Measurements from ENCODE around the gene TIMP2. TPM values are rescaled to one million over a fixed set of nuclear protein-coding genes. Genes with fewer than 3 reads are reported as not detected.

Gene TIMP2
- total and polyA plus RNA-seq, 2 donors (not counting 3 experiments of a cell fraction or from before 2014, with no cell fraction given) = 138 to 318 TPM

- ChIA-PET CTCF (interaction anchor here (1.0 to 1.4 kb wide), 3 partner anchors 16 to 73 kb away, joined by 3 to 4 read pairs (median 4); no protein-coding TSS in a partner anchor), POLR2A (no interaction called here)
- no peak for DNase-seq (ENCODE audit: low read depth, low spot score)
- Histone ChIP-seq H3K9me1 (replicated peaks; ENCODE audit: control insufficient read depth, extremely low read depth, insufficient read depth, low read length) (no peaks in the 10 kb centered on the region), H3K4me1 (ENCODE audit: control insufficient read depth, extremely low read depth, insufficient read depth, low read length) (no peaks in the 10 kb centered on the region), H2AFZ (ENCODE audit: low read depth, low read length) (no peak overlapping the region), H3K27ac (ENCODE audit: insufficient read depth, low read depth, low read length) (no peak overlapping the region), H4K20me1 (replicated peaks; ENCODE audit: control insufficient read depth, extremely low read depth, insufficient read depth, low read length) (no peaks in the 10 kb centered on the region), H3K4me2 (ENCODE audit: insufficient read depth, low read length) (no peak overlapping the region), H3K9me3 (replicated peaks; ENCODE audit: control insufficient read depth, insufficient read depth, low read length) (no peaks in the 10 kb centered on the region), H3K79me2 (ENCODE audit: control insufficient read depth, insufficient read depth, low read length) (peaks cover 8% of the 10 kb centered on the region), H3K9ac (replicated peaks; ENCODE audit: extremely low read depth, insufficient read depth, low read length) (no peak overlapping the region), H3K27me3 (ENCODE audit: control insufficient read depth in 2 of 2, insufficient read depth in 2 of 2, low read length in 2 of 2) (no peaks in the 10 kb centered on the region), H3K36me3 (ENCODE audit: control insufficient read depth in 2 of 2, extremely low read depth in 1 of 2, insufficient read depth in 2 of 2, low read length in 2 of 2) (peaks cover 6 to 21% of the 10 kb centered on the region in 2 experiments), H3K4me3 (replicated peaks in 1 of 3; ENCODE audit: insufficient read depth in 1 of 3, low read depth in 1 of 3, low read length in 3 of 3) (no peak overlapping the region)
- dilution Hi-C loops (cut with MboI; ENCODE audit: extremely low pct_ligation_motif_present, low sequenced_read_pairs) (no loop called here), intact Hi-C loops (cut with micrococcal nuclease) (no loop called here)
- BruUV-seq (replicated peaks) = no TSS peak
- TF ChIP-seq GATA2 (IDR thresholded peaks at IDR 0.05; ENCODE audit: insufficient read depth, insufficient read length, low read depth, low read length) = no peak
- no peak for TF ChIP-seq POLR2A (IDR thresholded peaks at IDR 0.05; ENCODE audit: low read depth, low read length)
- no peak for TF ChIP-seq FOS (IDR thresholded peaks at IDR 0.05; ENCODE audit: borderline replicate concordance, insufficient read depth, low read length)
- no peak for TF ChIP-seq EZH2 (IDR thresholded peaks at IDR 0.05; ENCODE audit: borderline replicate concordance, low read depth, low read length, severe bottlenecking)
- no peak for TF ChIP-seq POLR2AphosphoS5 (IDR thresholded peaks at IDR 0.05; ENCODE audit: insufficient read depth, low read depth, low read length)
- FAIRE-seq = no peak
These were observed 26.9 kb downstream of the TIMP2 start for GRCh38 chr17:78898075-78898836.

- Histone ChIP-seq H3K79me2 (ENCODE audit: control insufficient read depth, insufficient read depth, low read length) (peaks cover 6% of the 10 kb centered on the region), H3K9me1 (replicated peaks; ENCODE audit: control insufficient read depth, extremely low read depth, insufficient read depth, low read length) (no peaks in the 10 kb centered on the region), H3K4me2 (ENCODE audit: insufficient read depth, low read length) (no peak overlapping the region), H3K9ac (replicated peaks; ENCODE audit: extremely low read depth, insufficient read depth, low read length) (no peak overlapping the region), H3K27ac (ENCODE audit: insufficient read depth, low read depth, low read length) (no peak overlapping the region), H3K4me3 (replicated peaks in 1 of 3; ENCODE audit: insufficient read depth in 1 of 3, low read depth in 1 of 3, low read length in 3 of 3) (no peak overlapping the region), H4K20me1 (replicated peaks; ENCODE audit: control insufficient read depth, extremely low read depth, insufficient read depth, low read length) (no peaks in the 10 kb centered on the region), H3K9me3 (replicated peaks; ENCODE audit: control insufficient read depth, insufficient read depth, low read length) (no peaks in the 10 kb centered on the region), H3K36me3 (ENCODE audit: control insufficient read depth in 2 of 2, extremely low read depth in 1 of 2, insufficient read depth in 2 of 2, low read length in 2 of 2) (peaks cover 6 to 25% of the 10 kb centered on the region in 2 experiments), H3K4me1 (ENCODE audit: control insufficient read depth, extremely low read depth, insufficient read depth, low read length) (no peaks in the 10 kb centered on the region), H3K27me3 (ENCODE audit: control insufficient read depth in 2 of 2, insufficient read depth in 2 of 2, low read length in 2 of 2) (no peaks in the 10 kb centered on the region), H2AFZ (ENCODE audit: low read depth, low read length) (no peak overlapping the region)
- POLR2A ChIA-PET = no interaction called here
- dilution Hi-C loops (cut with MboI; ENCODE audit: extremely low pct_ligation_motif_present, low sequenced_read_pairs) (no loop called here), intact Hi-C loops (cut with micrococcal nuclease) (no loop called here)
- no peak for DNase-seq (ENCODE audit: low read depth, low spot score)
- FAIRE-seq = no peak
- no peak for TF ChIP-seq FOS (IDR thresholded peaks at IDR 0.05; ENCODE audit: borderline replicate concordance, insufficient read depth, low read length)
- no peak for TF ChIP-seq CTCF (IDR thresholded peaks at IDR 0.05; ENCODE audit: extremely low read depth in 1 of 2, insufficient read depth in 1 of 2, low read depth in 1 of 2, low read length in 2 of 2)
- no peak for TF ChIP-seq EZH2 (IDR thresholded peaks at IDR 0.05; ENCODE audit: borderline replicate concordance, low read depth, low read length, severe bottlenecking)
- TF ChIP-seq MAX (IDR thresholded peaks at IDR 0.05; ENCODE audit: insufficient read depth, insufficient read length) = no peak
- no peak for TF ChIP-seq JUN (IDR thresholded peaks at IDR 0.05; ENCODE audit: borderline replicate concordance, insufficient read depth, insufficient read length, low read depth)
- TF ChIP-seq MYC (IDR thresholded peaks at IDR 0.05; ENCODE audit: low read depth, low read length) = no peak
- TF ChIP-seq GATA2 (IDR thresholded peaks at IDR 0.05; ENCODE audit: insufficient read depth, insufficient read length, low read depth, low read length) = no peak
- no peak for TF ChIP-seq POLR2AphosphoS5 (IDR thresholded peaks at IDR 0.05; ENCODE audit: insufficient read depth, low read depth, low read length)
- no peak for TF ChIP-seq POLR2A (IDR thresholded peaks at IDR 0.05; ENCODE audit: low read depth, low read length)
- BruUV-seq (replicated peaks) = no TSS peak
- CTCF ChIA-PET = interaction anchor here (1.4 kb wide), 1 partner anchor 17 kb away, joined by 3 read pairs; no protein-coding TSS in a partner anchor
These were observed 27.5 kb downstream of the TIMP2 start for GRCh38 chr17:78897664-78898047.
